GM21529 (cell line): ENCODE measurements around the gene MBTD1.
"Not testable (repeated sequence)": the region's sequence is repeated elsewhere in the genome, so short reads cannot be mapped to it uniquely, and the experiment has no call there.

Source experiments
- ATAC-seq: cut with Tn5 transposase; IDR thresholded peaks from one replicate; pipeline ENCODE4 v1.9.1; 2021; ENCODE audit not compliant: unreplicated experiment

The MBTD1 gene

GRCh38 chr17:51259564-51260236 lies at the start of gene MBTD1:
Gene MBTD1 (minus strand): TSS chr17:51260049. CDS start chr17:51225161, 34,888 bp downstream.
- ATAC-seq: peak; percentile 74

DNA sequence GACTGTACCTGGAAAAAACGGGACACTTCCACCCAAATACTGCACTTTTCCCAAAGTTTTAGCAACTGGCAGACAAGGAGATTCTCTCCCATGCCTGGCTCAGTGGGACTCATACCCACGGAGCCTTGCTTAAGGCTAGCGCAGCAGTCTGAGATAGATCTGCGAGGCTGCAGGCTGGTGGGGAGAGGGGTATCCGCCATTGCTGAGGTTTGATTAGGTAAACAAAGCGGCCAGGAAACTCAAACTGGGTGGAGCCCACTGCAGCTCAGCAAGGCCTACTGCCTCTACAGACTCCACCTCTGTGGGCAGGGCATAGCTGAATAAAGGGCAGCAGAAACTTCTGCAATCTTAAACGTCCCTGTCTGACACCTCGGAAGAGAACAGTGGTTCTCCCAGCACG lies 45.3 kb upstream of the MBTD1 start:
- no peak for ATAC-seq

- ATAC-seq: no peak
Observed at GRCh38 chr17:51299859-51300258, 40.0 kb upstream of the MBTD1 start.

DNA sequence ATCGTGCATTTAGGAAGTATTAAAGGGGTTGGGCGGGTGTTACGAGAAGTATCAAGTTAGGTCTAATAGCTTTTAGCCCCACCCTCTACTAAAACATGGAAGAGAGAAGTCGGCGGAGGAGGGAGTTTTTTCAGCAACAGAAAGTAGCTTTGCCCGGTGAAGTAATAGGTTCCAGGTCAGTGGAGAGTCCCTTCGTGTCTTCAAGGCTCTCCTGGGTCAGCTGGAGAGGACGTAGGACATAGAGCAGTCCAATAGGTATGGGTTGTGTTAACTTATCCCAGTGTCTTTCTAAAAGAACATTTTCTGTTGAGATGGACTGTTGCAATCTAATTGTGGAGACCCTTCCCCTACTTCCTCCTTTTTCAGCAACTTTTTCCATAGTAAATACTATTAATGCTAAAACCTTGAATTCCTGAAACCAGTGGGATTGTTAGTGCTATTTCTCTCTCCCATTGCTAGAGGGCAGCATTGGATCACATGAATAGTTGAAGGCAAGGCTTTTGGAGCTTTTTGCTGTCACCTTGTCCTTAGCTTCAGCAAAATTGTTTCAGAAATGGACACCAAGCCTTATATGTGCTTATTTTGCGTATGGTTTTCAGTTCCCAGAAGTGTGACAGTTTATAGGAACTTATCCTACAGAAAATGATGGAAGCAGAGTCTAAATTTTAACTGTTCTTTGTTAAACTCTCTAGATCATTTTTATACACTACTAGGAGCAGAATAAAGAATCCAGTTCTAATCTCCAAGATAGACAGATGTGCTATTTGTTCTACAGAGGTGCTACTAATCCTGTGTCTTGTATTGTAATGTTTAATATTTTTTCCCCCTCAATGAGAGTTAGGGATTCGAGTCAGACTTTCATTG lies 38.9 kb upstream of the MBTD1 start:
- ATAC-seq: no peak

DNA sequence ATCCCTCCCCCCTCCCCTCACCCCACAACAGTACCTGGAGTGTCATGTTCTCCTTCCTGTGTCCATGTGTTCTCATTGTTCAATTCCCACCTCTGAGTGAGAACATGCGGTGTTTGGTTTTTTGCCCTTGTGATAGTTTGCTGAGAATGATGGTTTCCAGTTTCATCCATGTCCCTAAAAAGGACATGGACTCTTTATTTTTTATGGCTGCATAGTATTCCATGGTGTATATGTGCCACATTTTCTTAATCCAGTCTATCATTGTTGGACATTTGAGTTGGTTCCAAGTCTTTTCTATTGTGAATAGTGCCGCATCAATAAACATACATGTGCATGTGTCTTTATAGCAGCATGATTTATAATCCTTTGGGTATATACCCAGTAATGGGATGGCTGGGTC lies 34.5 kb upstream of the MBTD1 start:
- not testable (repeated sequence) for ATAC-seq

- ATAC-seq: no peak
Observed at GRCh38 chr17:51289696-51290111, 29.9 kb upstream of the MBTD1 start.

DNA sequence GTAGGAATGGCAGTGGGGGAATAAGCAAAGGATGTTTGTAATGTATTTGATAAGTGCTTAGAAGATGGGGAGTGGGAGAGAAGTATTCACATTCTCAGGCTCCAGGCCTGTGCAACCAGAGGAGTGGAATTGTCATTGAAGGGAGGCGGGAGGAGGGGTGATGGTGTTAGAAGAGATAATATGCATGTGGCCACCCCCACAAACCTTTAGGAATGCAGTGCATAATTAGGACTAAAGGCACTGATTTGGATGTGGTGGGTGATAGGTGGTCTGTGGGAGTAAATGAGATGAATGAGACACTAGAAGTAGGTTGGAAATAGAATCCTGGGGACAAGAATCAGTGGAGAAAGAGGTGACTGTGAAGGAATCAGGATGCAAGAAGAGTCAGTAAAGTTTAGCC lies 27.6 kb upstream of the MBTD1 start:
- no peak for ATAC-seq

DNA sequence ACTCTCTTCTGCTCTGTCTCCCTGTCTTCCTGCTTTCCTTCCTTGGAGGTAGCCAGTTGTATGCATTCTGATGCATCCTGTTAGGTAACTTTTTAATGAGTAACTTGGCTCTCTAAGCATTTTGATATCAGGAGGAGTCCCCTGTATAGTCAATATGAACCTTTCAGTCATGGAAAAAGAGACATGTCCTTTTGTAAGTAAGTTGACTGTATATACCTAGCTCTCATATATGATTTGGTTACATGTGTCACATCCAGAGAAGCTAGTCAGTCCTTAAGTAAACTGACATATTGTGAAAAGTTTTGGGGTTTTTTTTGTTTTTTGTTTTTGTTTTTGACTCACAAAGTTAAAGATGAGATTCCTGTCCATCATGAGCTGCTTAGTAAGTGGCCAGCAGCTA lies 19.3 kb upstream of the MBTD1 start:
- ATAC-seq: no peak

GRCh38 chr17:51275381-51275780 lies 15.5 kb upstream of the MBTD1 start:
- ATAC-seq: no peak

- ATAC-seq: no peak
Observed at GRCh38 chr17:51272812-51273211, 13.0 kb upstream of the MBTD1 start.

GRCh38 chr17:51270636-51271035 lies 10.8 kb upstream of the MBTD1 start:
- no peak for ATAC-seq

GRCh38 chr17:51269991-51270390 lies 10.1 kb upstream of the MBTD1 start:
- ATAC-seq: no peak

- not testable (repeated sequence) for ATAC-seq
Observed at GRCh38 chr17:51264466-51264865, 4.6 kb upstream of the MBTD1 start.

- no peak for ATAC-seq
Observed at GRCh38 chr17:51263006-51263405, 3.2 kb upstream of the MBTD1 start.

DNA sequence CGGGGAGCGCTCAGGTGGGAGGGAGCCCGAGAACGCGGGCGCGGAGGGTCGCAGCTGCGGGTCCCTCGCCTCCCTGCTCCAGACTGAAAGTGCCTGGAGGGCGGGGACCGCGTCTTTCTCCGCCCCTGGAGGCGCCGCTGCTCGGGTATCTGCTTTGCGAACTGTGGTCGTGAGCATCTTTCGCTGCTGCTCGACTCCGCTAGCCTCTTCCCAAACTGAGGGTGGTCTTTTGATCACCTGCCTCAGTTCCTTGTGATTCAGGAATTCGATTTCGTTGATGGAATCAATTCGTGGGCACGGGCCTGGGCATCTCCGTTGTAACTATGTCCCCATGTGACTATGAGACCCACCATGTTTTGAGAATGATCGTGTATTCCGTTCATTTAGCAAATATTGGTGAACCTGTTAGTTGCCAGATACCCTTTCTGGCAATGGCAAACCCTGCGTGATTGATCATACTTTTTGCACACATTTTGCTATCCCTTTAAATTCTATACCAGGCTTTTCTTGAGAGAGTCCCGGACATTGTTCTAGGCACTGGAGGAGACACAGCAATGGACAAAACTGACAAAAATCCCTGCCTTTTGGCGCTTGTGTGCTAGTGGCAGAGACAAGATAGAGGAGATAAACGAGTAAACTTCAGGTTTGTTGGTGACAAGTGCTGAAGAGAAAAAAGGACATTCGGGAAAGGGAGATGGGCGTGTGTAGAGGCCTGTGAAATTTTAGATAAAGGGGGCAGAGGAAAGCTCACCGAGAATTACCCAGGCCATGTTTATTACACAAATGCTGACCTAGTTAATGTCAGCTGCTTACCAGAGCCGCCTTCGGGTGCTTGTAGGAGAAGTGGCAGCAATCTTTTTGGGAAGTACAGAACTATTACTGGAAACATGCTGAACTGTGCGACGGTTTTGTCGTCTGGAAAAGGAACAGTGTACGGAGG lies 1.4 kb upstream of the MBTD1 start:
- ATAC-seq: no peak

GRCh38 chr17:51260237-51261023 lies 581 bp upstream of the MBTD1 start, which contains the start of gene UTP18:
Gene UTP18 (plus strand): TSS chr17:51260546. CDS start chr17:51260585, 39 bp downstream.
- peak; percentile 73 for ATAC-seq

GRCh38 chr17:51258756-51259563 lies 889 bp downstream of the MBTD1 start:
- no peak for ATAC-seq

DNA sequence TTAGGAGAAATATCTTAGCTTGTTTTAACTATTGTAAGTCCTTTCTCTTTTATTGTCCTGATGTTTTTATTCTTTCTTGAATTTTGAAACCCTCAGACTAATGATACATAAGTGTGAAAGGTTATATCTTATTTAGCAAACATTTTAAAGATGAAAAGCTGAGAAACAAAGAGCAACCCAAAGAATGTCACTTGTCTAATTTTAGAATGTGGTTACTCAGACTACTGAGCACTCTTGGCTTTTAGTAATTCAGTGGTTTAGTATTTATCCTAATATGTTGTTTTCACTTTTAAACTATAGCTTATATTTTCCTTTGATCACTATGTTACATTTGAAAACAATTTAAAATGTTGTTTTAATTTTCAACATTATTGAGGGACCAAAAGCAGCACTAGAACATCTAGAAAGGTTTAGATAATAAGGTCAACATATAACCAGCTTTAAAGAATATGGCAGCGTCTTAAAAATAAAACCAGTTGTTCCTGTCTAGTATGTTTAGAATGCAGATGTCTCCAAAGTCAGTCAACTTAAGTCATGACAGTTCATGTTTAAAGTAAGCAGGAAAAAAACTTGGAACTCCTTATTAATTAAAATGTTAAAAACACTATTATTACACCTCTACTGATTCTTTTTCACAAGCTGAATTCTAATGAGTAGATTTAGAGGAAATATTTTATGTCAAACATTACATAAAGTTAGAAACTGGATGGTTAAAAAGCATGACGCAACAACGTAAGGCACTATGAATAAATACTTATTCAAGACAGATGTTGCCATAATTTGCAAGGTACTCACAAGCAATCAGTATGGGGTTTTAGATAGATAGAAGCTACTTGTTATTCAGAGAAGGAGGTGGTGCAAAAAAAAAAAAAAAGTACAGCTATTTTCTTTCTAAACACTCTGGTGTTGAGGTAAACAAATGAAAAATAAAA lies 2.4 kb downstream of the MBTD1 start:
- no peak for ATAC-seq
